GM12892 (cell line): Measurements from ENCODE around the gene PHF11.

ENCODE experiments used
- POLR2A ChIP-seq: IDR thresholded peaks from 2 replicates; pipeline ENCODE4 v1.6.1; 2011; ENCODE audit warnings: low read depth, low read length, control low read depth
- POLR2AphosphoS5 ChIP-seq: IDR thresholded peaks from 2 replicates; pipeline ENCODE4 v1.6.1; 2011; ENCODE audit warnings: low read depth, low read length, control low read depth
- TAF1 ChIP-seq: IDR thresholded peaks from 2 replicates; pipeline ENCODE4 v1.6.1; 2011; ENCODE audit warnings: low read depth, mild to moderate bottlenecking, control low read depth, low read length, borderline replicate concordance

DNA sequence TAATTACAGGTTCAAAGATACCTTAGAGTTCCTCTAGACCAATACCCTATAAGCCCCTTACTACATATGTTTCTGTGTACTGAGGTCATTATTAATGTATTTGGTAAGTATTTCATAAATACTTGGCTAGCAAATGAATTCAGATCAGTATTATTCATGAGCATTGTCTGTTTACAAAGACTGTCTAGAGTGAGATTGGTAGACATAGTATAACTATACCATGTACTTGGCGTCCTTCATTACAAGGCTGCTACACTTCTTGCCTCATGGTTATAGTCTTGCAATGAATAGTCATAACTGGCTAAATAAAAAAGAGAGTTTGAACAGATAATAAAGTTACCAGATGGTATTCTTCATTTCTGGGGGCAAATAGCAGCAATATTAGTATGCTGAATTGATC is 39.6 kb upstream of the PHF11 start:
- TF ChIP-seq POLR2A (no peak), POLR2AphosphoS5 (no peak), TAF1 (no peak)
